GM21367 (cell line): ENCODE data around the gene TXNRD3.
"Not testable (repeated sequence)": the region's sequence is repeated elsewhere in the genome, so short reads cannot be mapped to it uniquely, and the experiment has no call there.

ENCODE experiments used
- ATAC-seq: cut with Tn5 transposase; IDR thresholded peaks from one replicate; pipeline ENCODE4 v1.9.1; 2021; ENCODE audit not compliant: unreplicated experiment

TXNRD3 gene

GRCh38 chr3:126649556-126650092 is 5.3 kb downstream of the TXNRD3 start:
- no peak for ATAC-seq

GRCh38 chr3:126646674-126647073 is 8.2 kb downstream of the TXNRD3 start:
- no peak for ATAC-seq

DNA sequence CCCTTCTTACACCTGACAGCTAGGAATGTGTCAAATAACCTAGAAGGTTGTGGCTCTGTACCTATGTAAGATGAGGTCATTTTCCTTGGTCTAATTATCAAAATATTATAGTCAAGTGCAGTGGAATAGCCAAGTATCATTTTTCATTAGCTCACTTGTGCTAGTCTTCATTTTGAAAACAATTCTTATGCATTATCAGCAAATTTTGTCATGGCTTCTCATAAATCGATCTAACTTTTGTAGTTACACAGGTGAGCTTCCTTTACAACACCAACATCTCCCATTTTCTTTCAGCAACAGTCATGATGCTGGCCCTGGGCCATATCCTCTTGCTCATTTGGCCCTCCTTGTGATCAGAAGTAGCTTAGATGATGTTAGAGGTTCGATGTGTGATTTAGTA is 10.3 kb downstream of the TXNRD3 start:
- no peak for ATAC-seq

GRCh38 chr3:126638790-126639189 is 16.1 kb downstream of the TXNRD3 start:
- ATAC-seq = no peak

- ATAC-seq = no peak
These were observed 18.5 kb downstream of the TXNRD3 start for GRCh38 chr3:126636436-126636835.

DNA sequence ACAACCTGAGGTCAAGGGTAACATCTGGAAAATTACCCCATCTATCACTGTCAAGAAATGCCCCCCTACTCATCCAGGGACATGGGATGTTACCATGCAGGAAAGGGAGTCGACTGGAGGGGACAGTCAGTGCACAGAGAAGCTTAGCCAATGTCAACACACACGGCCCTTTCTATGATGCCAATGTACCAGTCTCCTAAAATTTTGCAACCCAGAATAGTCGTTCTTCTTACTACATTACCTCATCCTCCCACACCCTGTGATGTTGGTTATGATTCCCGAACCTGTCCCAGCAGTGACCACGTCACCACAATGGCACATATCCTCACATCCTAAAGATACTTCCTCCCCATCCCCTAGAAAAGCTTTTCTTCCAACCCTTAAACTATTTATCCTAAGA is 20.1 kb downstream of the TXNRD3 start:
- no peak for ATAC-seq

GRCh38 chr3:126630020-126630419 is 24.9 kb downstream of the TXNRD3 start:
- ATAC-seq = no peak

- not testable (repeated sequence) for ATAC-seq
These were observed 29.2 kb downstream of the TXNRD3 start for GRCh38 chr3:126625735-126626134.

GRCh38 chr3:126622694-126623093 is 32.2 kb downstream of the TXNRD3 start:
- no peak for ATAC-seq

- ATAC-seq = no peak
These were observed 33.1 kb downstream of the TXNRD3 start for GRCh38 chr3:126621627-126622345.

DNA sequence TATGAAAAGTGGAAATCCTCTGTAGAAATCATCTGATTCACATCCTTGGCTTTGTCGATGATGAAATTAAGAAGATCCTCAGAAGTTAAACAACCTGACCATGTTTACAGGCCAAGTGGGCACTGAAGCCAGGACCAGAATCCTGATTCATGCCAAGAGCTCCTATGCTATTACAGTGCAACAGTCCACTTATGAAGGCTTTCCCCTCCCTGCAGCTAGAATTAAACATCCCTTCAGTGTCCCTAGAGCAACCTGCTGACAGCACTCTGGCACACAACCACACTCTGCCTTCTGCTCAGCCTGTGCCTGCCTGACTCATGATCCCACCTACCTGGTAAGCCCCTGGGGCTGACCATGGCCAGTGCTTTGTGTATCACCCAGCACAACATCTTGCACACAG is 33.8 kb downstream of the TXNRD3 start:
- ATAC-seq = no peak

GRCh38 chr3:126620738-126621137 is 34.2 kb downstream of the TXNRD3 start:
- no peak for ATAC-seq

DNA sequence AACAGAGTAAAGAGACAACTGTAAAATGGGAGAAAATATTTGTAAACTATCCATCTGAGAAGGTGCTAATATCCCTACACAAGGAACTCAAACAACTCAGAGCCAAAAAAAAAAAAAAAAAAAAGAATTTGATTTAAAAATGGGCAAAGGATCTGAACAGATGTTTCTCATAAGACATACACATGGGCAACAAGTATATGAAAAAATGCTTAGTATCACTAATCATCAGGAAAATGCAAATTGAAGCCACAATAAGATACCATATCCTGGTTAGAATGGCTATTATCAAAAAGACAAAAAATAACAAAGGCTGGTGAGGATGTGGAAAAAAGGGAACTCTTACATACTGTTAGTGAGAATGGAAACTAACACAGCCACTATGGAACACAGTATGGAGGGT is 36.2 kb downstream of the TXNRD3 start:
- no peak for ATAC-seq

DNA sequence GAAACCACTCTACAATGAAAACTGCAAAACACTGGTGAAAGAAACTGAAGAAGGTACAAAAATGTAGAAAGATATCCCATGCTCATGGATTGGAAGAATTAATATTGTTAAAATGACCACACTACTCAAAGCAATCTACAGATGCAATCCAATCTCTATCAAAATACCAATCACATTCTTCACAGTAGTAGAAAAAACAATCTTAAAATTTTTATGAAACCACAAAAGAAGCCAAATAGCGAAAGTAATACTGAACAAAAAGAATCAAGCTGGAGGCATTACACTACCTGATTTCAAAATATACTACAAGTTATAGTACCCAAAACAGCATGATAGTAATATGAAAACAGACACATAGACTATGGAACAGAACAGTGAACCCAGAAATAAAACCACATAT is 36.9 kb downstream of the TXNRD3 start:
- no peak for ATAC-seq

GRCh38 chr3:126617571-126617970 is 37.4 kb downstream of the TXNRD3 start:
- ATAC-seq = no peak

GRCh38 chr3:126616931-126617330 is 38.0 kb downstream of the TXNRD3 start:
- no peak for ATAC-seq

GRCh38 chr3:126613479-126614188 is 41.3 kb downstream of the TXNRD3 start:
- no peak for ATAC-seq

GRCh38 chr3:126612479-126613205 is 42.3 kb downstream of the TXNRD3 start:
- no peak for ATAC-seq

DNA sequence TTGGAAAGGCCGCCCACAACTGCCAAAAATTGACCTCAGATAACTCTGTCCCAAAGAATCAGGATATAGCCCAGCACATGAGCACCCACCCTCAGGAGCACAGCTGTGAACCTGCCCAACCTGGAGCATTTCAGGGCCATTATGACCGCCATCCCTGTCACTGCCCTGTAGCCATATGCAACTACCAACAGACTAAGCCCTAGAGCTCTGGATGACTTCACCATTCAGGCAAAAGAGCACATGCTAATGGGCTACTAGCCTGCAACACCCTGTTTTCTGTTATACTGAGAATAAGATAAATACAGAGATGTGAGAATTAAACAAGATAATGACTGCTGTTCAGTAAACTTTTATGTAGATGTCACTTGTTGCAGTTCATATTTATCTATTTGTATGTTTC is 45.0 kb downstream of the TXNRD3 start:
- ATAC-seq = no peak

GRCh38 chr3:126607214-126607908 is 47.6 kb downstream of the TXNRD3 start:
- ATAC-seq = no peak

DNA sequence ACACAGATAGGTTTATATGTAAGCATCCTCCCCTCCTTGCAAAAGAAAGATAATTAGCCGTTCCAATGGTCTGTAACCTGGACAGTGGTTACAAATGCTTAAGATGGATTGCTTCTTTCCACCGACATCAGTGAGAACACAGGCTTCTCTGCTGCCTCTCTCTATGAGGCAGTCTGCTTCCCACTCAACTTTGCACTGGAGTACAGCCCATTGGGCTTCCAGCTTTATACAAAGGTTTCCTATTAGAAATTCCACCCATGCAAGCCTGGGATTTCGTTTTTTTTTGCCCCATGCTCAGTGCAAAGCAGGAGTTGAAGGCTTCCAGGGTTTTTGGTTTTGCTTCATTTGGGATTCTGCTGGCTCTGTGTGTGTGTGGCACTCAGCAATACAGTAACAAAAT is 48.9 kb downstream of the TXNRD3 start:
- ATAC-seq = no peak
